Skin of body (tissue), 2 donors: Measurements from ENCODE around the gene SLC4A4. TPM values are rescaled to one million over a fixed set of nuclear protein-coding genes. Genes with fewer than 3 reads are reported as not detected.

Source experiments
- DNase-seq: peaks from one replicate; lab custom pipeline; 2025; lab: John Stamatoyannopoulos, UW
- total RNA-seq: library from RNA; depleted of rRNA; stranded (reverse); fragments of >200 nt; gene quantifications from one replicate; pipeline ENCODE4 v1.2.3, GENCODE V29; 2014

SLC4A4 gene
- 4.4 TPM for total RNA-seq

- DNase-seq: no peak
Measured at GRCh38 chr4:71338846-71339593, at the start of gene SLC4A4. TSS of gene SLC4A4 (plus strand) at chr4:71339020.

- no peak for DNase-seq
Measured at GRCh38 chr4:71290074-71290473, 48.7 kb upstream of the SLC4A4 start.

GRCh38 chr4:71290476-71290875 is 48.3 kb upstream of the SLC4A4 start:
- DNase-seq: no peak

- no peak for DNase-seq
Measured at GRCh38 chr4:71292228-71292627, 46.6 kb upstream of the SLC4A4 start.

GRCh38 chr4:71293705-71294104 is 45.1 kb upstream of the SLC4A4 start:
- no peak for DNase-seq

GRCh38 chr4:71294301-71294700 is 44.5 kb upstream of the SLC4A4 start:
- DNase-seq: no peak

- no peak for DNase-seq
Measured at GRCh38 chr4:71296945-71297344, 41.9 kb upstream of the SLC4A4 start.

GRCh38 chr4:71300362-71300761 is 38.5 kb upstream of the SLC4A4 start:
- no peak for DNase-seq

- DNase-seq: no peak
Measured at GRCh38 chr4:71300964-71301363, 37.9 kb upstream of the SLC4A4 start.

GRCh38 chr4:71303287-71303686 is 35.5 kb upstream of the SLC4A4 start:
- DNase-seq: no peak

- DNase-seq: no peak
Measured at GRCh38 chr4:71303850-71304249, 35.0 kb upstream of the SLC4A4 start.

- DNase-seq: no peak
Measured at GRCh38 chr4:71304289-71304850, 34.5 kb upstream of the SLC4A4 start.

GRCh38 chr4:71307729-71308128 is 31.1 kb upstream of the SLC4A4 start:
- no peak for DNase-seq

GRCh38 chr4:71322425-71322824 is 16.4 kb upstream of the SLC4A4 start:
- DNase-seq: no peak

GRCh38 chr4:71333368-71333767 is 5.5 kb upstream of the SLC4A4 start:
- no peak for DNase-seq

- DNase-seq: no peak
Measured at GRCh38 chr4:71333960-71334359, 4.9 kb upstream of the SLC4A4 start.

- no peak for DNase-seq
Measured at GRCh38 chr4:71334465-71334882, 4.3 kb upstream of the SLC4A4 start.

GRCh38 chr4:71343670-71344466 is 5.0 kb downstream of the SLC4A4 start:
- DNase-seq: no peak

GRCh38 chr4:71346710-71347109 is 7.9 kb downstream of the SLC4A4 start:
- DNase-seq: no peak

- no peak for DNase-seq
Measured at GRCh38 chr4:71348586-71348985, 9.8 kb downstream of the SLC4A4 start.

- no peak for DNase-seq
Measured at GRCh38 chr4:71355045-71355444, 16.2 kb downstream of the SLC4A4 start.

GRCh38 chr4:71355971-71356370 is 17.2 kb downstream of the SLC4A4 start:
- DNase-seq: no peak
